GM18505 (cell line): ENCODE results near the gene NKX6-2.
"Not testable (repeated sequence)": the region's sequence is repeated elsewhere in the genome, so short reads cannot be mapped to it uniquely, and the experiment has no call there.

Experiments
- ATAC-seq: cut with Tn5 transposase; IDR thresholded peaks from one replicate; pipeline ENCODE4 v1.9.1; 2021; ENCODE audit not compliant: unreplicated experiment
- POLR2A ChIP-seq: IDR thresholded peaks from 4 replicates; pipeline ENCODE4 v1.6.1; 2011; ENCODE audit warnings: borderline replicate concordance; ENCODE audit not compliant: insufficient read depth, insufficient read length; ENCODE audit errors: extremely low read depth

NKX6-2 gene

GRCh38 chr10:132785723-132786475 lies at the start of gene NKX6-2:
Gene NKX6-2, minus strand, starts transcription at chr10:132786147. Its CDS starts 199 bp downstream, at chr10:132785948.
- no peak for TF ChIP-seq POLR2A

DNA sequence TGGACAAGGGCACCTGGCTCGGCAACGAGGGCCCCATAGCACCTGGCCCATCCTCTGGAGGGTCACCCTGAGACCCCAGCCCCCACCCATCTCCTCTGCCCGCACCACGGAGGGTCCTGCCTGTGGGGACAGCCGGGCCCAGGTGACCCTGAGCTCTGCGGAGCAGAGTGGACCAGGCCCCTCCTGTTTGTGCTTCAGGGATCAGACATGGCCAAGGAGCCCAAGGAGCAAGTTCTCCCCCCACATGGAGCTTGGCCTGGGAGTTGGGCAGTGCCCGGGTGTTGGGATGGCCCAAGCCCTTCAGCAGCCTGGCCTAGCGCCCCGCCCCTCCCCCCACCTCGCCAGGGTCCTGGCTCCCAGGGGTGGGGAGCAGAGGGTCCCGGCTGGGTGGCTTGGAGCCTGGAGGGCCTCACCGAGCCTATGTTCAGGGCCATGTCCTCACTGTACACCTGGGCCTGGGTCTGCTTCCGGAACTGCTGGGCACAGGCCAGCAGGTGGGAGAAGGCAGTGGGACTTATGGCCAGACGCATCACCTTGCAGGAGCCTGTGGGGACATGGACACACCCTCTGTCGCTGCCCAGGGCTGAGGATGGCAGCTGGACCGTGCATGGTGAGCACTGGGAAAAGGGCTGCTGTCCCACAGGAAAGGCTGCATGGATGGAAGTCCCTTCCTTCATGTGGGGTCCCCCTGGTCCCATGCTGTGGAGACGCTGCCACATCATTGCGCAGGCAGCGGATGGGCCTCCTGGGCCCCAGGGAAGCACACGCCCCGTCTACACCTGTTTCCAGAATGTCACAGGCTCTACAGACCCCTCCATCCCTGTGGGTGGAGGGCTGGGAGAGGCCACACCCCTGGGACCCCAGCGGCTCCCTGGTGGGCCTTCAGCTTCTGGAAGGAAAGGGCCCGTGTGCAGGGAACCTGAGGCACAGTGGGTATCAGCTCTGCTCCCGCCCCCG lies 49.2 kb upstream of the NKX6-2 start:
- no peak for TF ChIP-seq POLR2A
- ATAC-seq: no peak

More at GRCh38 chr10:132785723-132786475, at the start of gene NKX6-2:
- no peak for ATAC-seq

- TF ChIP-seq POLR2A: no peak
- no peak for ATAC-seq
Observed at GRCh38 chr10:132834311-132834761, 48.4 kb upstream of the NKX6-2 start.

DNA sequence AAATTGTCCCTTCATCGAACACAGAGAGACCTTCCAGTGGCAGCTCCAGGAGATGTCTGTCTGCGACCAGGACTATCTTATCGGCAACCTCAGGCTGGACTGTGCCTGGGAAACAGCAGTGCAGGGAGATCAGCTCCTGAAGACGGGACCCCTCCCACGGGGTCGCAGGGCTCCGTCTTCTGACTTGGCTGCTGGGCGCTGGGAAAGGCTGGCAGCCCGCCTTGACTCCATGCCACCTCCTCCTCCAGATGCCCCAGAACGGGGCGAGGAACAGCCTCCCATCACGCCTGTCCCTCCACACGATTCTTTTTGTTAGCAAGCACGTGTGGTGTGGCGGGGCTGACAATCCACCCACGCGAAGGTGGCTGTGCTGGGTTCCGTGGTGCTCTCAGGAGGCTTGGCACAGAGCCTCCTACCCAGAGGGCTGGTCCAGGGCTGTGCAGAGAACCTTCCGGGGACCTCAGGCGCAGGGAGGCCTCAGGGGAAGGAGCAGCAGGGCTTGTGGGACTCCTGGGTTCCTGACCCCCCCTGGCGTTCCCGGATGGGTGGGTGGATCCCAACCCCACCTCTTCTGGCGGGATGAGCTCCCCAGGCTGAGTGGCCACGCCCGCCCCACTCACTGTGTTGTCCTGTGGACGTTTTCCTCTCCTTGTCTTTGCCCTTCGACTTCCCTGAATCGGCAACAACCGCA lies 47.6 kb upstream of the NKX6-2 start:
- no peak for TF ChIP-seq POLR2A
- no peak for ATAC-seq

- no peak for TF ChIP-seq POLR2A
- no peak for ATAC-seq
Observed at GRCh38 chr10:132832186-132832969, 46.4 kb upstream of the NKX6-2 start.

GRCh38 chr10:132829403-132829802 lies 43.5 kb upstream of the NKX6-2 start:
- no peak for TF ChIP-seq POLR2A
- ATAC-seq: no peak

DNA sequence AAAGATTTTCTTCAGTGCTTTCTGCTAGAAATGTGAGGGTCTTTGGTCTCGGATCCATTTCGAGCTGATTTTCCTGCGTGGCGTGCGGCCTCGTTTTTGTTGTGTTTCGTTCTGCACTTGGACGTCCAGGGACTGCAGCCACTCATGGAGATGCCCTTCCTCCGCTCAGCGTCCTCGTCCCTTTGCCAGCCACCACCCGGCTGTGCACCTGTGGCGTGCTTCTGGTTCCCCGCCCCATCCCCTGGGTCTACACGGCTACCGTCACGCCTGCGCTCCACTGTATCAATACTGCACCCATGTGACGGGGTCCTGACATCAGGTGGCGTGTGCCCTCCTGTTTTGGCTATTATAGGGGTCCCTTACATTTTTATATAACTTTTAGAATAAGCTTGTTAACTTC lies 42.7 kb upstream of the NKX6-2 start:
- ATAC-seq: no peak
- TF ChIP-seq POLR2A: no peak

- no peak for TF ChIP-seq POLR2A
- ATAC-seq: no peak
Observed at GRCh38 chr10:132827861-132828539, 42.1 kb upstream of the NKX6-2 start.

DNA sequence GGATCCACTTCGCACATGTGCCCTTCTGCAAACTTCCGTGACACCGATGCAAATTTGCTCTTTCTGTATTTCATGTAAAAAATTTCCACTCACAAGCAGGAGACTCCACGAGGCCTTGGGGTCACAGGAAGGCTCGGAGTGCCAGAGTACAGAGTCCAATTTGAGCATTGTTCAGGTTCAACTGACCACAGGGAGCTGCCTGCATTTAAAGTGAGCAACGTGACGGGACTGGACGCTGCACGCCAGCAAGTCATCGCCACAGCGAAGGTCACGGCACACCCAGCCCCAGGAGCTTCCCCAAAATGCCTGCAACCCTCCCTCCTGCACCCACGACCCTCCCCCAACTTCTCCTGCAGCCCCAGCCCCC lies 41.5 kb upstream of the NKX6-2 start:
- no peak for TF ChIP-seq POLR2A
- no peak for ATAC-seq

- TF ChIP-seq POLR2A: no peak
- ATAC-seq: no peak
Observed at GRCh38 chr10:132826524-132827422, 40.8 kb upstream of the NKX6-2 start.

DNA sequence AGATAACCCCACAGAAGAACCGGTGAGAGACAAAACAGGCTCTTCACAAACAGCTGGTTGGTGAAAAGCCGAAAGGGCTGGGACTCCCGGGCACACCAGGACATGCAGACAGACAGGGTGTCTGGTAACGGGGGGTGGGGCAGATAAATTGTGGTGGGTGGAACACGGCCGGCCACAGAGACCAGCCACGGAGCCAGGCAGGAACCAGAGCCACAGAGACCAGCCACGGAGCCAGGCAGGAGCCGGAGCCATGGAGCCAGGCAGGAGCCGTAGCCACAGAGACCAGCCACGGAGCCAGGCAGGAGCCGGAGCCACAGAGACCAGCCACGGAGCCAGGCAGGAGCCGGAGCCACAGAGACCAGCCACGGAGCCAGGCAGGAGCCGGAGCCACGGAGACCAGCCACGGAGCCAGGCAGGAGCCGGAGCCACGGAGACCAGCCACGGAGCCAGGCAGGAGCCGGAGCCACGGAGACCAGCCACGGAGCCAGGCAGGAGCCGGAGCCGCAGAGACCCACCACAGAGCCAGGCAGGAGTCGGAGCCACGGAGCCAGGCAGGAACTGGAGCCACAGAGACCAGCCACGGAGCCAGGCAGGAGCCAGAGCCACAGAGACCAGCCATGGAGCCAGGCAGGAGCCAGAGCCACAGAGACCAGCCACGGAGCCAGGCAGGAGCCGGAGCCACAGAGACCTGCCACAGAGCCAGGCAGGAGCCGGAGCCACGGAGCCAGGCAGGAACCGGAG lies 40.0 kb upstream of the NKX6-2 start:
- ATAC-seq: not testable (repeated sequence)
